Gastrocnemius medialis (tissue), 4 donors: ENCODE data around the gene OR6X1. TPM values are rescaled to one million over a fixed set of nuclear protein-coding genes. Genes with fewer than 3 reads are reported as not detected.

ENCODE experiments used
- ATAC-seq, 2 donors: fragments of 150-250 bp; one replicate each; pipeline ENCODE4 v1.9.1; 2016
- DNase-seq, 2 donors: peaks; one replicate each; pipeline ENCODE4 v3.0.0-alpha.2; 2019
- H3K27ac ChIP-seq, 4 donors: fragments of 200-600 bp; sonication (generic); 1 replicate in 1 of 4; 2 replicates in 3 of 4; pipeline ENCODE4 v1.5.1; 2016 to 2018; ENCODE audit warnings: mild to moderate bottlenecking in 2 of 4, moderate library complexity in 1 of 4
- H3K27me3 ChIP-seq, 3 donors: fragments of 200-600 bp; sonication (generic) in 2 of 3; 1 replicate in 1 of 3; 2 replicates in 2 of 3; pipeline versions ENCODE4 v1.5.1 to v1.6.0; 2016 to 2019; ENCODE audit warnings: mild to moderate bottlenecking in 1 of 3, moderate library complexity in 1 of 3
- H3K36me3 ChIP-seq, 2 donors: fragments of 200-600 bp; sonication (generic) in 1 of 2; one replicate each; pipeline ENCODE4 v1.5.1; 2017 to 2018
- H3K4me1 ChIP-seq, 2 donors: fragments of 200-600 bp; sonication (generic) in 1 of 2; one replicate each; pipeline ENCODE4 v1.5.1; 2016 to 2017; ENCODE audit warnings: mild to moderate bottlenecking in 2 of 2
- H3K4me3 ChIP-seq, 4 donors: fragments of 200-600 bp; sonication (generic) in 3 of 4; 1 replicate in 1 of 4; 2 replicates in 3 of 4; pipeline ENCODE4 v1.5.1; 2016 to 2019; ENCODE audit warnings: mild to moderate bottlenecking in 2 of 4
- H3K9me3 ChIP-seq, 3 donors: fragments of 200-600 bp; sonication (generic) in 2 of 3; 1 replicate in 1 of 3; 2 replicates in 2 of 3; pipeline ENCODE4 v1.5.1; 2016 to 2019
- POLR2A ChIP-seq, 2 donors: fragments of 450-650 bp; IDR thresholded peaks; one replicate each; pipeline ENCODE4 v1.6.1; 2017; ENCODE audit warnings: antibody characterized with exemption in 2 of 2, mild to moderate bottlenecking in 2 of 2, moderate library complexity in 2 of 2
- in situ Hi-C, 4 donors: fragments of 200-750 bp; cut with MboI; loops; one replicate each; pipeline versions ENCODE4 v1.15.0 to v1.8.0; 2017; ENCODE audit warnings: low sequenced_read_pairs in 4 of 4
- intact Hi-C: fragments of 100-400 bp; cut with DNase I; formaldehyde crosslinking; loops from one replicate; pipeline ENCODE4 v1.15.1; 2023; ENCODE audit warnings: low total_unique reads
- total RNA-seq, 4 donors: library from RNA; depleted of rRNA; stranded (reverse); fragments of >200 nt; gene quantifications; one replicate each; pipeline versions ENCODE4 v1.1.0 to v1.2.3, GENCODE V29; 2016
- TF ChIP-seq, protein P1 (sequence below), 5 experiments: fragments of 450-650 bp in 3 of 5; fragments of 200-600 bp in 2 of 5; sonication (generic) in 2 of 5; IDR thresholded peaks in 4 of 5; conservative IDR thresholded peaks in 1 of 5; 1 replicate in 4 of 5; 2 replicates in 1 of 5; pipeline ENCODE4 v1.5.1; 2016 to 2019; ENCODE audit warnings: antibody characterized with exemption in 5 of 5, mild to moderate bottlenecking in 3 of 5, moderate library complexity in 3 of 5

OR6X1 gene, protein sequence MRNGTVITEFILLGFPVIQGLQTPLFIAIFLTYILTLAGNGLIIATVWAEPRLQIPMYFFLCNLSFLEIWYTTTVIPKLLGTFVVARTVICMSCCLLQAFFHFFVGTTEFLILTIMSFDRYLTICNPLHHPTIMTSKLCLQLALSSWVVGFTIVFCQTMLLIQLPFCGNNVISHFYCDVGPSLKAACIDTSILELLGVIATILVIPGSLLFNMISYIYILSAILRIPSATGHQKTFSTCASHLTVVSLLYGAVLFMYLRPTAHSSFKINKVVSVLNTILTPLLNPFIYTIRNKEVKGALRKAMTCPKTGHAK
- total RNA-seq: not detected

DNA sequence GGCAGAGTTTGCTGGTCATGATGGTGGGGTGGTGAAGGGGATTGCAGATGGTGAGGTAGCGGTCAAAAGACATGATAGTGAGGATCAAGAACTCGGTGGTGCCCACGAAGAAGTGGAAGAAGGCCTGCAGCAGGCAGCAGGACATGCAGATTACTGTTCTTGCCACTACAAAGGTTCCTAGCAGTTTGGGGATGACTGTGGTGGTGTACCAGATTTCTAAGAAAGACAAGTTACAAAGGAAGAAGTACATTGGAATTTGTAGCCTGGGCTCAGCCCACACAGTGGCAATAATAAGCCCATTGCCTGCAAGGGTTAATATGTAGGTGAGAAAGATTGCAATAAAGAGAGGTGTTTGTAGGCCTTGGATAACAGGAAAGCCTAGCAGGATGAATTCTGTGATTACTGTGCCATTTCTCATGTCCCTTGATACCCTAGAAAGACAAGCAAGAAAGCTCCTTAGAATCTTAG lies at the start of gene OR6X1:
Gene OR6X1, minus strand, starts transcription at position 418 of the 468 bp plus-strand sequence. Its CDS starts 0 bp downstream, at position 418.
- no peaks in the 10 kb centered on the region for H3K36me3 ChIP-seq
- H3K9me3 ChIP-seq: no peaks in the 10 kb centered on the region
- H3K4me1 ChIP-seq: no peaks in the 10 kb centered on the region
- H3K27ac ChIP-seq: no peak within 1 kb of the TSS
- no peak for ATAC-seq
- H3K4me3 ChIP-seq: no peak within 1 kb of the TSS
- in situ Hi-C loops (no loop called here), intact Hi-C loops (no loop called here)
- TF ChIP-seq, protein P1, sequence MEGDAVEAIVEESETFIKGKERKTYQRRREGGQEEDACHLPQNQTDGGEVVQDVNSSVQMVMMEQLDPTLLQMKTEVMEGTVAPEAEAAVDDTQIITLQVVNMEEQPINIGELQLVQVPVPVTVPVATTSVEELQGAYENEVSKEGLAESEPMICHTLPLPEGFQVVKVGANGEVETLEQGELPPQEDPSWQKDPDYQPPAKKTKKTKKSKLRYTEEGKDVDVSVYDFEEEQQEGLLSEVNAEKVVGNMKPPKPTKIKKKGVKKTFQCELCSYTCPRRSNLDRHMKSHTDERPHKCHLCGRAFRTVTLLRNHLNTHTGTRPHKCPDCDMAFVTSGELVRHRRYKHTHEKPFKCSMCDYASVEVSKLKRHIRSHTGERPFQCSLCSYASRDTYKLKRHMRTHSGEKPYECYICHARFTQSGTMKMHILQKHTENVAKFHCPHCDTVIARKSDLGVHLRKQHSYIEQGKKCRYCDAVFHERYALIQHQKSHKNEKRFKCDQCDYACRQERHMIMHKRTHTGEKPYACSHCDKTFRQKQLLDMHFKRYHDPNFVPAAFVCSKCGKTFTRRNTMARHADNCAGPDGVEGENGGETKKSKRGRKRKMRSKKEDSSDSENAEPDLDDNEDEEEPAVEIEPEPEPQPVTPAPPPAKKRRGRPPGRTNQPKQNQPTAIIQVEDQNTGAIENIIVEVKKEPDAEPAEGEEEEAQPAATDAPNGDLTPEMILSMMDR (IDR thresholded peaks at IDR 0.05 in 4 of 5, conservative IDR thresholded peaks at IDR 0.05 in 1 of 5): no peak
- no peak for TF ChIP-seq POLR2A (IDR thresholded peaks at IDR 0.05)
- no peak for DNase-seq
- H3K27me3 ChIP-seq: no peaks in the 10 kb centered on the region

DNA sequence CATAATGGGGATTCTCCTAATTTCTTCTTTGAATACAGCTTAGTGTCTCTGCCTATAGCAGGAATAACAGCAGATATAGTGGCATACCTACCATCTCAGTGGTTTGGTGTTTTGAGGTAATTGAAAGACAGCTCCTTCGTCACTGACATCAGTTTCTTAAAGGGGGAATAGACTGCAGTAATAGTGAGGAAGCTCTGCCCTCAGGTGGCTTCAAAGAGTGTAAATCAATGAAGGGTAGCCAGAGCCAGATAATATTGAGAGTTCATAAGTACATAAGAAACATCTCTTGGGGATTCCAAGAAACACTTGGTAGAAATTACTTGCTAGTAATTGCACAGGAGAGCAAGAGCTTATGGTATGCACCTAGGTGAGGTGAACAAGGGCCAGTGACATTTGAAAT lies 47.4 kb upstream of the OR6X1 start:
- DNase-seq (no peak), ATAC-seq (no peak)
- in situ Hi-C loops: no loop called here
- H3K27me3 ChIP-seq: no peaks in the 10 kb centered on the region
- no peak overlapping the region for H3K27ac ChIP-seq
- TF ChIP-seq, protein P1 (IDR thresholded peaks at IDR 0.05 in 4 of 5, conservative IDR thresholded peaks at IDR 0.05 in 1 of 5): no peak
- TF ChIP-seq POLR2A (IDR thresholded peaks at IDR 0.05): no peak
- no peaks in the 10 kb centered on the region for H3K9me3 ChIP-seq
- intact Hi-C loops: no loop called here
- H3K4me3 ChIP-seq: no peak overlapping the region
- no peaks in the 10 kb centered on the region for H3K4me1 ChIP-seq
- no peaks in the 10 kb centered on the region for H3K36me3 ChIP-seq

DNA sequence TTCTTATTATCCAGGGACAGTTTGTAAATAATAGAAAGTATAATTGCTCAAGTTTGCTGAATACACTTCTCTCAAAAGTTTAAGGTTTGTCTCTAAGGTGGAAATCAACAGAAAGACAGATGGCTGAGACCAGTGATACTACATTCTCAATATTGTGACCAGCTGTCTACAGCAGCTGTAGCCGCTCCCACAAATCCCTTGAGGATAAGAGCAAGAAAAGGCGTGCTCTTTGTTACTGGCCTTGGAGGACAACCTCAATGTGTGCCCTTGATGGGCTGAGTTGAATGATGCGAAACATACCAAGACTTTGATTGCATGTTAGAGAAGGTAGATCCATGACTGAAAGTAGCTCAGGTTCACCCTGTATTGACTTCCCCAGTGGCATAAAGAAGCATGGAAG lies 45.7 kb upstream of the OR6X1 start:
- no peak for DNase-seq
- in situ Hi-C loops: no loop called here

DNA sequence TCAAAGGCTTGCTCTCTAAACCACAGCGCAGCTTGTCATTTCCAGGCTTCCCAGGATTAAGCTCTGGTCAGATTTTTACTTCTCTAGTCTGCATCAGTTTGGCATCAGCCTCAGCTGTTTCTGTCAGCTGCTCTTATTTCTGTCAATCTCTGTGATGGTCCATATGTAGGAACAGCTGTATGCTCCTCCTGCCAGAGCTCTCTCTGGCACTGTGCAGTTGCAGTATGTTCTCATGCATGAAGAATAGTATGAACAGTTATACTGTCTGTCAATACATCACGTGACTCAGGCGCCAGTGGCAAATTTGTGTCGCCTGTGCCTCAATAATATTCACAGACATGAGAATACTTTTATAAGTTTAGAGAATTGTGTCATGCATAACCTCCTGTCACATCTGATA lies 45.1 kb upstream of the OR6X1 start:
- no peaks in the 10 kb centered on the region for H3K4me1 ChIP-seq
- DNase-seq (no peak), ATAC-seq (no peak)
- H3K27me3 ChIP-seq: no peaks in the 10 kb centered on the region
- H3K27ac ChIP-seq: no peak overlapping the region
- in situ Hi-C loops (no loop called here), intact Hi-C loops (no loop called here)
- TF ChIP-seq, protein P1 (IDR thresholded peaks at IDR 0.05 in 4 of 5, conservative IDR thresholded peaks at IDR 0.05 in 1 of 5): no peak
- no peak for TF ChIP-seq POLR2A (IDR thresholded peaks at IDR 0.05)
- H3K4me3 ChIP-seq: no peak overlapping the region
- H3K9me3 ChIP-seq: no peaks in the 10 kb centered on the region
- H3K36me3 ChIP-seq: no peaks in the 10 kb centered on the region

More for the DNA sequence above, 45.7 kb upstream of the OR6X1 start:
- H3K4me1 ChIP-seq: no peaks in the 10 kb centered on the region
- H3K9me3 ChIP-seq: no peaks in the 10 kb centered on the region
- TF ChIP-seq, protein P1 (IDR thresholded peaks at IDR 0.05 in 4 of 5, conservative IDR thresholded peaks at IDR 0.05 in 1 of 5): no peak
- intact Hi-C loops: no loop called here
- H3K36me3 ChIP-seq: no peaks in the 10 kb centered on the region
- H3K27ac ChIP-seq: no peak overlapping the region
- H3K4me3 ChIP-seq: no peak overlapping the region
- no peaks in the 10 kb centered on the region for H3K27me3 ChIP-seq
- no peak for ATAC-seq
